HepG2 (cell line): ENCODE results near the gene HELZ.

Source experiments
- CTCF ChIP-seq: sonication (generic); formaldehyde crosslinking; IDR thresholded peaks from 2 replicates; pipeline ENCODE4 v1.5.0; 2020; ENCODE audit warnings: mild to moderate bottlenecking, missing genetic modification reagents, moderate library complexity
- POLR2A ChIP-seq, 2 experiments: IDR thresholded peaks; 2 replicates each; pipeline ENCODE4 v1.6.1; 2011; ENCODE audit warnings: low read depth in 2 of 2, low read length in 2 of 2, mild to moderate bottlenecking in 1 of 2, moderate library complexity in 1 of 2; ENCODE audit not compliant: insufficient read depth in 1 of 2
- POLR2AphosphoS2 ChIP-seq: IDR thresholded peaks from 2 replicates; pipeline ENCODE4 v1.6.1; 2011; ENCODE audit warnings: low read depth, low read length, improper control_type of control experiment
- TCF7L2 ChIP-seq: IDR thresholded peaks from 2 replicates; pipeline ENCODE4 v1.6.1; 2011; ENCODE audit warnings: mild to moderate bottlenecking, low read depth, low read length, moderate library complexity
- ZNF3 ChIP-seq: IDR thresholded peaks from 2 replicates; pipeline ENCODE4 v1.7.0; 2017; ENCODE audit warnings: inconsistent platforms

GRCh38 chr17:67290711-67291291 is 45.8 kb upstream of the HELZ start:
- TF ChIP-seq CTCF (CRISPR knock-in tag) (no peak), POLR2A (IDR thresholded peaks at IDR 0.05; ENCODE audit: insufficient read depth in 1 of 2, low read depth in 2 of 2, low read length in 2 of 2) (no peak), TCF7L2 (no peak), POLR2AphosphoS2 (no peak), ZNF3 (CRISPR knock-in tag) (no peak)
